Adrenal gland (tissue), 5 donors: Measurements from ENCODE around the gene PRDX5.

Experiments used
- CTCF ChIP-seq, 6 experiments: fragments of 450-650 bp in 4 of 6; fragments of 200-600 bp in 2 of 6; sonication (generic) in 1 of 6; IDR thresholded peaks; 1 replicate in 5 of 6; 2 replicates in 1 of 6; pipeline versions ENCODE4 v1.5.1 to v1.8.0; 2016 to 2021; ENCODE audit warnings: antibody characterized with exemption in 6 of 6, mild to moderate bottlenecking in 2 of 6, moderate library complexity in 1 of 6
- POLR2A ChIP-seq, 2 donors: fragments of 450-650 bp; IDR thresholded peaks; one replicate each; pipeline ENCODE4 v1.6.1; 2017; ENCODE audit warnings: antibody characterized with exemption in 2 of 2, mild to moderate bottlenecking in 2 of 2, moderate library complexity in 1 of 2
- donor health status: DM: no; HTN: no; CAD: no.

- TF ChIP-seq CTCF (IDR thresholded peaks at IDR 0.05) = no peak
- no peak for TF ChIP-seq POLR2A (IDR thresholded peaks at IDR 0.05)
Measured at GRCh38 chr11:64330888-64331287, 13.0 kb downstream of the PRDX5 start.
